HG02759 (cell line): ENCODE data around the gene CLNK.

ENCODE experiments used
- ATAC-seq: cut with Tn5 transposase; IDR thresholded peaks from one replicate; pipeline ENCODE4 v1.9.1; 2021; ENCODE audit warnings: mild to moderate bottlenecking, moderate library complexity; ENCODE audit not compliant: unreplicated experiment

CLNK gene

DNA sequence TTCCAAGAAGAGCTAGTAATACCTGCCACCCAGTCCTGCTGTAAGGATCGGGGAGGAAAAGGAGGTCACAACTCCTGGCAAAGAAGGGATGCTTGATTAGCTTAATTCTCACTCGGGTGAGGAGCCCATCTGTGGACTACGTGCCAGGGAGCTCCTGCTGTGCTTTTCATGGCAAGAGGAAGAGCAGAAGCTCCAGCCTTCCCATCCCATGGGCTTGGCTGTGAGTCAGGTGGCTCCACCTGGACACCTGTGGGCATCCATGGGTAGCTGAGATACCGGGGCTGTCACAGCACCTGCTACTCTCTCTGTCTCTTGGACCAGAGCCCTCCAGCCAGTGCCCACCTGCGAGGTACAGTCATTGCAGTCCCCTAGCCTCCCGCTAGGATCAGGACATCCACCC lies 18.0 kb downstream of the CLNK start:
- ATAC-seq = no peak

DNA sequence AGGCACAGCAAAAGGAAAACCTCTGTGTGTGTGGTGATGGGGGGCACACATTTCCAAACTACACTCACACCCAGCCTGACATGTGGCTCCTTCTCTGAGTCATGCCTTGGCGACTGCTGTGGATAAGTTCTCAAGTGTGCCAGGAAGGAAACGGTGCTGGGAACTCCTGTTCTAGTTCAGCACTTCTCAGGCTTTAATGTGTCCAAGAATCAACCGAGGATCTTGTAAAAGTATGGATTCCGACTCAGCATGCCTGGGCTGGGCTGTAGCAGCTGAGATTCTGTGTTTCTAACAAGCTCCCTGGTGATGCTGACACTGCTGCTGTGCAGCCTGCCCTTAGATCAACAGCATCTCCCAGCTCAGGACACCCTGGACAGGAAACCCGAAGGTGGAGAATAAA lies 20.2 kb downstream of the CLNK start:
- no peak for ATAC-seq

DNA sequence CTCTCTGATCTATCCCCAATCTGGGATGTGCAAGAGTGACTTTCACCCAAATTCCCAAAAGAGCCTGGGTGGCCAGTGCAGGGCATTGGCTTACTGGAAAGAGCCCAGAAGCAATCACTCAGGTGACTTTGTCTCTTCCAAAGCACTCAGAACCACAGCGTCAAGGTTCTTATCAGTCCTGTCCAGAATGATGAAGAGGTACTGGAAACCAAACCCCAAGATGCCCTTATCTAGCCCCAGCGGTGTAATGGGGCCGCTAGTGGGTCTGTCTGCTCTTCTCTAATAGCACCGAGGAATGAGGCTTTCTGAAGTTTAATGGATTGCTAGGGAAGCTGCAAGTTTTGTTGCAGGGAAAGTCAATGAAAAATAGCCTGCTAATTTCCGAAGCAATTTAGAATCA lies 21.6 kb downstream of the CLNK start:
- ATAC-seq = no peak

DNA sequence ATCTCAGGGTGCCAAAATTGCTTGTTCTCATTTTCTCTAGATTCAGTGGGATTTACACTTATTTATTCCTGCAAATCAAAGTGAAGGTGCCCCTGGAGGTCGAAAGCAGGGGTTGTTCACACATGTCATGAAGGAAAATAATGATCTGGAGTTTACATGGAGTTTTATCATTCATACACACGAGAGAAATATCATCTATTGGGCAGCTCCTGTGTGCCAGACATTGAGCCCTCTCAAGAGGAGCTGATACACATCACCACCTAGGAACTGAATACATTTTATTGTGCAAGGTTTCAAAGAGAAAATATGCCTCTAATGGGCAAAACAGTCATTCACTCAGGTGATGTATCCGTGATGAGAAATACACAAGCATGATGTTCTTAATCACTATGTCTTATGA lies 23.5 kb downstream of the CLNK start:
- no peak for ATAC-seq

DNA sequence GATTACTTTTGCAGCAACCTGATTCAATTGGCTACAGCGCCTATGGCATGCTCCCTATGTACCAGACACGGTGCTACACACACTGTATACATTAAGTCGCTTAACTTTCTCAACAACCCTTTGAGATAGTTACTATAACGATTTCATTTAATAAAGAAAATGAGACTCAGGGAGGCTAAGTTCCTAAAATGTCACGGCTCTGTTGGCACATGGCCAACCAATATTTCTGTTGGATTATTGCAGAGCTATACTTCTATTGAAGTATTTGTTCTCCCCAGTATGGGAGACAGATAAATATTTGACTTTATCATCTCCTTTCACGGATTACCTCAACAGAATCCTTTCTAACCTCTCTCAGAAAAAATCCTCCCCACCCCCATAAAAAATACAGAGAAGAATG lies 25.3 kb downstream of the CLNK start:
- no peak for ATAC-seq

- ATAC-seq = no peak
These were observed 27.6 kb downstream of the CLNK start for GRCh38 chr4:10656988-10657387.

DNA sequence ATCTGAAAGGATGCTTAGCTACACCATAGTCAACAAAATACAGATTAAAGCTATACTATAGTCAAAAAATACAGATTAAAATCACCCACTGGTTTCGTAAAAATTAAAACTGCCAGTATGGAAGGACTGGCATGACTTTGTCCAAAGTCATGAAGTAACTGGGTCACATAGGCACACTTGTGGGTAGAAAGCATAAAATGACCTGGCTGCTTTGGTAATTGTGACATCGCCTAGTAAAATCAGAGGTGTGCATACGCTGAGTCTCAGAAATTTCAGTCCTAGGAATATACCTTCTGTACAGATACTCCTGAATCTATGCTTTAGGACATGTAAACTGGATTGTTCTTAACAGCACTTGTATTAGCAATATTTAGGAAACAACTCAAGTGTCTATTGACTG lies 28.1 kb downstream of the CLNK start:
- no peak for ATAC-seq

DNA sequence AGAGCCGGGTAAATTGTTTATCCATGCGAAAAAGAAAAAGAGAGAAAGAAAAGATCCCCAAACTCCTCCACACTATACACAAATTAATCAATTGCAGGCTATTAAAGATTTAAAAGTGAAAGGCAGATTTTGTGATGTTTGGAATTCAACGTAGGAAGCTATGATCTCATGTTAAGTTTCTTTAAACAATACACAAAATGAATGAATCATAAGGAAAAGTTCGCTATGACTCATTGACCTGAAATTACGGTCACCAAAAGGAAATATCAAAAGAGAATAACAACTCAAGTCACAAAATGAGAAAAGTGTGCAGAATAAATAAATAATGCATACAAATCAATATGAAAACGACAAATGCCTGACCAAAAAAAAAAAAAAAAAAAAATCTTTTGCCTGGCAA lies 28.6 kb downstream of the CLNK start:
- ATAC-seq = no peak

- no peak for ATAC-seq
These were observed 36.1 kb downstream of the CLNK start for GRCh38 chr4:10648479-10648878.

DNA sequence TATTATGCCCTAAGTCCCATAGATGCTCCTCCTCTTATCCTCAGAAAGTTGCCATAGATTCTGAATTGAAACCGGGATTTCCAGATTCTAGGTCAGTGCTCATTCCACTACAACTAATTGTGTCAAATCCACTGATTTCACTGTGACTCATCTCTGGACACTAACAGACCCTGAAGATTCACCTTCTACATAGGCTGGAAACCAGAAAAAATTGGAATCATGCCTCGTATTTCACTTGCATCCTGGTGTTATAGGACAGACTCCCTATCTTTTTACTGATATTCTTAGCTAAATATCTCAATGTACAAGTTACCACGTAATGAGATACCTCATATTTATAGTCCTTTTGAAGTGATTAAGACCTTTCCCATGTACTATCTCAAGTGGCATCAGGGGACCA lies 36.7 kb downstream of the CLNK start:
- ATAC-seq = no peak

- no peak for ATAC-seq
These were observed 40.8 kb downstream of the CLNK start for GRCh38 chr4:10643600-10644425.

- ATAC-seq = no peak
These were observed 43.9 kb downstream of the CLNK start for GRCh38 chr4:10640561-10641201.

GRCh38 chr4:10639664-10640063 lies 44.9 kb downstream of the CLNK start:
- ATAC-seq = no peak

- ATAC-seq = no peak
These were observed 45.5 kb downstream of the CLNK start for GRCh38 chr4:10639100-10639499.

DNA sequence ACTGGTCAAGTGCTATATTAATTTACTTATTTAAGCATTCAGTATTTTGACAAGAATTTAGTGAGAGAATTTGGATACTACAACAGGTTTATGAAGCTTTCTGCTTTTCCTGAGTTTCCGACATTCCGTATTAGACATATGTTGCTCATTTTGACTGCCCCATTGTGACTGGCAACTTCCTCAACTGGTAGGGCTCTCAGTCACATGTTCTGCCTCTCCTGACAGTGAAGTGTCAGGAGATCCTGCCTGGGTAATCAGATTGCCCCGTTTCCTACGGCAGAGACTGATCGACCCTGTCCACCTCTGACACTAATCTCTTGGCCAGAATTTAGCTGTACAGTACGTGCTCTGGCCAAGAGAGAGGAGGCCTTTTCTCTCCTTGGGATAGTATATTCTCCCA lies 49.5 kb downstream of the CLNK start:
- no peak for ATAC-seq

GRCh38 chr4:10629394-10629793 lies 55.2 kb downstream of the CLNK start:
- ATAC-seq = peak; percentile 59

GRCh38 chr4:10625131-10625530 lies 59.4 kb downstream of the CLNK start:
- no peak for ATAC-seq

DNA sequence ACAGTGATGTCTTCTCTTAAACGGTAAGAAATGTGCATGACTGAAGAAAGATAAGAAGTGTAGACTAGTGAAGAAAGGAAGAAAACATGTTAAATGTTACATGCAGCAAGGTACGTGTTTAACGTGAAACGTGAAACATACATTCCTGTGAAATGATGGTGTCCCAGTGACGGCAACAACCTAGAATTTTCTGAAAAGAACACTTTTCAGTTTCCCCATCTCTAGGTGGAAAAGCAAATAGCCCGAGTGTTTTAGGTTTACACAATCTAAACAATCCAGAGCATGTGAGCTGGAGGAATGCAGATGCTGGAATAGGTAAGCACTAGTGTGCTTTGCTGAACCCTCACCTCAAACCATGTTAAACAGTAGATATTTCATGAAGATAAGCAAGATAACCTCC lies 60.7 kb downstream of the CLNK start:
- no peak for ATAC-seq

DNA sequence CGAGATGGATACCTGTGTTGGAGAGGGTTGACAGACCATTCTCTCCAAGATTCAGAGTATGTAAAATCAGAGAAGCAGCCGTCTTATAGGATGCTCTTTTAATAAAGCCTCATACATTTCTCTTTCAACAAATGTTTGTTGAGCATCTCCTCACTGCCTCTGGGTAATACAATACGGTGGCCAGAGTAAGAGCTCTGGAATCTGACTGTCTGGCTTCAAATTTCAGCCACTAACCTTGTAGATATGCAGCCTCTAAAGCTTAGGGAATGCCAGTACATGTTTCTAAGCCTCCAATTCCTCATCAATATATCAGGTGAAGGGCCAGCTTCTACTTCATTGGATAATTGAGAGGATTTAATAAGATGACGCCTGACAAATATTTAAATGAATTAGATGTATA lies 61.3 kb downstream of the CLNK start:
- ATAC-seq = no peak

GRCh38 chr4:10622728-10623127 lies 61.8 kb downstream of the CLNK start:
- peak; percentile 74 for ATAC-seq

- ATAC-seq = no peak
These were observed 63.6 kb downstream of the CLNK start for GRCh38 chr4:10620935-10621488.

DNA sequence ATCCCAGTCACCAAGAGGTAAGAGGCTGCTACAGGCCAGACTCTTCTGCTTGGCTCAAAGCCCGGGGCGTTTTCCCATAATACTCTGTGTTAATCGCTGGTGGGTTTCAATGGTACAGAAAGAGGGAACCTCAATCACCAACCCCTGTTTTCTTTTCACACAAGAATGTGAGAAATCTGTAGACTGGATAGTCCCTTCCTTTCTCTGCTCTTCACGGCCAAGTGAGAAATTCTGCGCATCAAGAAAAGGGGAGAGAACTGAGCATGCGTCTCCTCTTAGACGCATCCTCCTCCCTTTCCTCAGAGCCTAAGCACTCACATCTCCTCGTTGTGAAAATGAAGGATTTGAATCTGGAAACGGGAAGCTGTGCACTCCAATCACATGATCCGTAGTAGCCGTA lies 64.7 kb downstream of the CLNK start:
- no peak for ATAC-seq
